Esophagus squamous epithelium (tissue), 5 donors: ENCODE data around the gene FBXO8. TPM values are rescaled to one million over a fixed set of nuclear protein-coding genes. Genes with fewer than 3 reads are reported as not detected.

ENCODE experiments used
- DNase-seq: peaks from one replicate; lab custom pipeline; 2025; lab: John Stamatoyannopoulos, UW
- H3K27ac ChIP-seq, 4 donors: fragments of 200-600 bp; sonication (generic); one replicate each; pipeline ENCODE4 v1.5.1; 2016 to 2019; ENCODE audit warnings: mild to moderate bottlenecking in 1 of 4
- H3K27me3 ChIP-seq, 4 donors: fragments of 200-600 bp; sonication (generic); 1 replicate in 3 of 4; 2 replicates in 1 of 4; pipeline versions ENCODE4 v1.5.1 to v1.6.0; 2017 to 2021; ENCODE audit warnings: antibody characterized with exemption in 1 of 4
- H3K36me3 ChIP-seq, 3 donors: fragments of 200-600 bp; sonication (generic); one replicate each; pipeline ENCODE4 v1.5.1; 2016 to 2019
- H3K4me1 ChIP-seq, 3 donors: fragments of 200-600 bp; sonication (generic); one replicate each; pipeline ENCODE4 v1.5.1; 2017 to 2019
- H3K4me3 ChIP-seq, 4 donors: fragments of 200-600 bp; sonication (generic); 1 replicate in 3 of 4; 2 replicates in 1 of 4; pipeline ENCODE4 v1.5.1; 2016 to 2019; ENCODE audit warnings: mild to moderate bottlenecking in 2 of 4, moderate library complexity in 1 of 4
- H3K9me3 ChIP-seq, 3 donors: fragments of 200-600 bp; sonication (generic); one replicate each; pipeline ENCODE4 v1.5.1; 2016 to 2019
- POLR2A ChIP-seq, 4 donors: fragments of 450-650 bp; IDR thresholded peaks; one replicate each; pipeline ENCODE4 v1.6.1; 2017; ENCODE audit warnings: antibody characterized with exemption in 4 of 4, mild to moderate bottlenecking in 4 of 4, moderate library complexity in 3 of 4
- WGBS, 2 donors: methylation state at CpG; one replicate each; pipeline ENCODE4 v1.1.5; 2018; 5-methylcytosine and 5-hydroxymethylcytosine counted together
- intact Hi-C: fragments of 100-400 bp; cut with DNase I; formaldehyde crosslinking; loops from one replicate; pipeline ENCODE4 v1.15.0; 2022
- total RNA-seq, 4 donors: library from RNA; depleted of rRNA; stranded (reverse); fragments of >200 nt; gene quantifications; one replicate each; pipeline ENCODE4 v1.1.0, GENCODE V29; 2016
- TF ChIP-seq, protein P1 (sequence below), 6 experiments: fragments of 450-650 bp in 4 of 6; fragments of 200-600 bp in 2 of 6; sonication (generic) in 2 of 6; IDR thresholded peaks; one replicate each; pipeline ENCODE4 v1.5.1; 2016 to 2019; ENCODE audit warnings: antibody characterized with exemption in 6 of 6, mild to moderate bottlenecking in 4 of 6, moderate library complexity in 4 of 6
- donor health status: DM: yes; HTN: yes; CAD: no.

The FBXO8 gene
- total RNA-seq, 4 donors from 2014 or later, result 19.1 to 38.0 (median 26.4) TPM

- intact Hi-C loops, result no loop called here
These were observed 69.8 kb downstream of the FBXO8 start for GRCh38 chr4:174213731-174214100.

DNA sequence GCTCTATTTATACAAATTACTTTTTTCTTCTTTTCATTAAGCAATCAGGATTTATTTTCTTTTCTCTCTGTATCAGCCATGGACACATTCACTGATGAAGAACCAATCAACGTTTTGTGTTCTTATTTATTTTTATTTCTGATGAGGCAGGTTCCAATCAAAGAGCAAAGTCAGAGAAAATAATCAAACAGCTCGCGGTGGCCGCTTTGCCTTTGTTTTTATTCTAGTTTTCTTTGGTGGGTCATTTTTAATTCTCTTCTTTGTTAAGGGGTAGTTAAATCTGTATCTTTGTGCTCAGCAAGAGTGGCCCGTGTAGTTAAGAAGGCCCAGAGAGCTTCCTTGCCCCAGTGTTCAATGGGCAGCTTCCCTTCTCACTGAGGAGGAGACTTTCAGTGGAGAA lies 71.4 kb downstream of the FBXO8 start:
- 12 to 19% methylated on average over 5 of the region's 5 CpGs for WGBS, 2 donors

More at GRCh38 chr4:174213731-174214100, 69.8 kb downstream of the FBXO8 start:
- H3K4me1 ChIP-seq, result peaks cover 20 to 54% (median 23%) of the 10 kb centered on the region in 3 donors
- no peak overlapping the region for H3K27ac ChIP-seq
- no peaks in the 10 kb centered on the region for H3K9me3 ChIP-seq
- no peaks in the 10 kb centered on the region for H3K36me3 ChIP-seq
- H3K4me3 ChIP-seq, result peak overlapping the region in 2 of 4 donors; percentile 32 to 47
- WGBS, 2 donors, result 8 to 13% methylated on average over 14 to 16 of the region's 16 CpGs
- peaks cover 6 to 100% (median 44%) of the 10 kb centered on the region in 4 donors for H3K27me3 ChIP-seq
- TF ChIP-seq POLR2A (IDR thresholded peaks at IDR 0.05), result no peak
- TF ChIP-seq, protein P1, sequence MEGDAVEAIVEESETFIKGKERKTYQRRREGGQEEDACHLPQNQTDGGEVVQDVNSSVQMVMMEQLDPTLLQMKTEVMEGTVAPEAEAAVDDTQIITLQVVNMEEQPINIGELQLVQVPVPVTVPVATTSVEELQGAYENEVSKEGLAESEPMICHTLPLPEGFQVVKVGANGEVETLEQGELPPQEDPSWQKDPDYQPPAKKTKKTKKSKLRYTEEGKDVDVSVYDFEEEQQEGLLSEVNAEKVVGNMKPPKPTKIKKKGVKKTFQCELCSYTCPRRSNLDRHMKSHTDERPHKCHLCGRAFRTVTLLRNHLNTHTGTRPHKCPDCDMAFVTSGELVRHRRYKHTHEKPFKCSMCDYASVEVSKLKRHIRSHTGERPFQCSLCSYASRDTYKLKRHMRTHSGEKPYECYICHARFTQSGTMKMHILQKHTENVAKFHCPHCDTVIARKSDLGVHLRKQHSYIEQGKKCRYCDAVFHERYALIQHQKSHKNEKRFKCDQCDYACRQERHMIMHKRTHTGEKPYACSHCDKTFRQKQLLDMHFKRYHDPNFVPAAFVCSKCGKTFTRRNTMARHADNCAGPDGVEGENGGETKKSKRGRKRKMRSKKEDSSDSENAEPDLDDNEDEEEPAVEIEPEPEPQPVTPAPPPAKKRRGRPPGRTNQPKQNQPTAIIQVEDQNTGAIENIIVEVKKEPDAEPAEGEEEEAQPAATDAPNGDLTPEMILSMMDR (IDR thresholded peaks at IDR 0.05), result no peak
- no peak for DNase-seq

DNA sequence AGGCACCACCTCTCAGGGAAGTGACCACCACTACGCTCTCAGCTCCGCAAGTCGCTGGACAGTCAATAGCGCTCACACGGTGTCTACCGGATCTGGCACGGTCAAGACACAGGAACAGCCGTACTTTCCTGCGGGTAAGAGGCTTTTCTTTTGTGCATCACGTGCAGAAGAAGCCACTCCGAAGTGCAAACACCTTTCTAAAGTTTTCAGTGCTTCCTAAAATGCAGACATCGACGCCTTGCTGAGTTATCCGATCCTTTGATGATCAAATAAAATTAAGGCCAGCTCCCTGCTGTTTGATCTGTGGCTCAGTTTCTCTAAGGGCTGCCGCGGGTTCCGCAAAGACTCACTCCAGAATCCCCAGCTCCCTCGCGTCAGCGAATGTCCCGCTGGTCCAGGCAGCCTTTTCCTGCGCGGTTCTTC lies 71.8 kb downstream of the FBXO8 start:
- peaks cover 8 to 34% (median 9%) of the 10 kb centered on the region in 3 donors for H3K4me1 ChIP-seq
- intact Hi-C loops, result no loop called here
- peaks cover 0 to 96% (median 30%) of the 10 kb centered on the region in 4 donors for H3K27me3 ChIP-seq
- H3K36me3 ChIP-seq, result no peaks in the 10 kb centered on the region
- H3K4me3 ChIP-seq, result peak overlapping the region in 1 of 4 donors; percentile 19
- H3K9me3 ChIP-seq, result no peaks in the 10 kb centered on the region
- TF ChIP-seq, protein P1 (IDR thresholded peaks at IDR 0.05), result no peak
- TF ChIP-seq POLR2A (IDR thresholded peaks at IDR 0.05), result no peak
- WGBS, 2 donors, result 14 to 25% methylated on average over 13 to 23 of the region's 23 CpGs
- no peak for DNase-seq
- no peak overlapping the region for H3K27ac ChIP-seq

More for the DNA sequence above, 71.4 kb downstream of the FBXO8 start:
- H3K27ac ChIP-seq, result no peak overlapping the region
- DNase-seq, result no peak
- peaks cover 9 to 39% (median 11%) of the 10 kb centered on the region in 3 donors for H3K4me1 ChIP-seq
- peaks cover 0 to 96% (median 34%) of the 10 kb centered on the region in 4 donors for H3K27me3 ChIP-seq
- no peaks in the 10 kb centered on the region for H3K36me3 ChIP-seq
- TF ChIP-seq, protein P1 (IDR thresholded peaks at IDR 0.05), result no peak
- TF ChIP-seq POLR2A (IDR thresholded peaks at IDR 0.05), result no peak
- no peak overlapping the region for H3K4me3 ChIP-seq
- intact Hi-C loops, result no loop called here
- H3K9me3 ChIP-seq, result no peaks in the 10 kb centered on the region

DNA sequence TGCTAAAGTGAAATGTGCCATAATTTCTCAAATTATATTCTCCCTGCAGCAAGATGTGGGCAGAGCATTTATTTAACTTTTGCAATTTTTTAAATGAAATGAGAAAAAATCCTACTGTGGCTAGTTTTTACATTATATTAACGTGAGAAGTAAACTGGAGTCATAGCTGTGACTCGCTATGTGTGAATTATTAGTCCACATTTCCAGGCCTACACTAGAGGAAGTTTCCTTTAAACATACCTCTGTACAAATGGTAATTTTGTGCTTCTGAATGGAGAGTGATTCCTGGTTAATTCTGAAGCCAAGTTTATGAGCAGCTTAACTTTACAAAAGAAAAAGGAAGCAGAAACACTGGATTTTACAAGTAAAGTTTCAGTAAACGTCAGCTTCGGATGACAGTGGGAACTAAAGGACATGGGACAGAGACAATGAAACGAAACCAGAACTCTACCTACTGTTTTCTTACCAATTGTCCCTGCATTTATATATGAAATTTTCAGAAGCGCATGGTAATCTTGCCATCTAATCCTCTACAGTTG lies 72.4 kb downstream of the FBXO8 start:
- TF ChIP-seq POLR2A (IDR thresholded peaks at IDR 0.05), result no peak
- TF ChIP-seq, protein P1 (IDR thresholded peaks at IDR 0.05), result no peak
- H3K4me3 ChIP-seq, result no peak overlapping the region
- no peak for DNase-seq
- H3K36me3 ChIP-seq, result no peaks in the 10 kb centered on the region
- H3K4me1 ChIP-seq, result peaks cover 8 to 31% (median 9%) of the 10 kb centered on the region in 3 donors
- H3K9me3 ChIP-seq, result no peaks in the 10 kb centered on the region
- intact Hi-C loops, result no loop called here
- H3K27ac ChIP-seq, result no peak overlapping the region
- peaks cover 0 to 96% (median 24%) of the 10 kb centered on the region in 4 donors for H3K27me3 ChIP-seq
- WGBS, 2 donors, result 56 to 62% methylated on average over 6 of the region's 6 CpGs

DNA sequence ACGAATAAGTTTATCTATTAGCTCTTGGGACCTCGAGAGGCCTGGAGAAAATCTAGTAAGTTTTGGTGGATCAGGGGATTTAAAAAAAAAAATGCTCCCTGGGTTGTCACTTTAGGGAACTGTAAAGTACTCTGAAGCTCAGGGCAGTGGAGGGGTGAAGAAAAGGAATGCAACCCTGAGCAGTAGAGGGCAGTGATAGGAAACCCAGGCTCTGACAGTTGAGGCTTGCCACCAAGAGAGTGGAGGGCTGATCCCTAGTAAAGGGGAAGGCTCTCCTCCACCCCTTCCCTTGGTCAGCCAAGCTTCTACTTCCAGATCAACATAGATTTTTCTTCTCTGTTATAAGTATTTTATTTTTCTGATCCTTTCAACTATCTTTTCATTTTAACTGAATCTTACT lies 73.1 kb downstream of the FBXO8 start:
- 40 to 63% methylated on average over 1 to 2 of the region's 2 CpGs for WGBS, 2 donors
- Histone ChIP-seq H3K27ac (no peak overlapping the region), H3K27me3 (peaks cover 0 to 91% (median 19%) of the 10 kb centered on the region in 4 donors), H3K36me3 (no peaks in the 10 kb centered on the region), H3K9me3 (no peaks in the 10 kb centered on the region), H3K4me1 (peaks cover 8 to 31% (median 9%) of the 10 kb centered on the region in 3 donors), H3K4me3 (no peak overlapping the region)
- no peak for TF ChIP-seq POLR2A (IDR thresholded peaks at IDR 0.05)
- TF ChIP-seq, protein P1 (IDR thresholded peaks at IDR 0.05), result no peak
- no peak for DNase-seq
- intact Hi-C loops, result no loop called here
